ENCODE results near the gene TNNT3. TPM values are rescaled to one million over a fixed set of nuclear protein-coding genes. Genes with fewer than 3 reads are reported as not detected.

TNNT3 gene
- total RNA-seq, 1 donor = not detected

DNA sequence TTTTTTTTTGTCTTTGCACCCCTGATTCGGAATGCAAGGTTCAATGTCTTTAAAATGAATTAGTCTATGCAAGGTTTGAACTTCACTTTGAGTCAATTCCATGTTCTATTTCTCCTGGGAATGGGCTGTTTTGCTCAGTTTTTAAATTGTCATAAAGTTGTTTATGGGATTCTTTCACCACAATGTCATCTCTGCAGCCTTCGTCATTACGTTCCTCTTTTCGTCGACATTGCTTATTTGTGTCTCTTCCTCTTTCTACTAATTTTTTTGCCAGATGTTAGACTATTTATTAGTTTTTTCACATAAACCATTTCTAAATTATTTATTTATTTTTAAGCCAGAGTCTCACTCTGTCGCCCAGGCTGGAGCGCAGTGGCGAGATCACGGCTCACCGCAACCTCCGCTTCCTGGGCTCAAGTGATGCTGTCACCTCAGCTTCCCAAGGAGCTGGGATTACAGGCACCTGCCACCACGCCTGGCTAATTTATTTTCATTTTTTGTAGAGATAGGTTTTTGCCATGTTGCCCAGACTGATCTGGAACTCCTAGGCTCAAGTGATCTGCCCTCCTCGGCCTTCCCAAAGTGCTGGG is 7.1 kb upstream of the TNNT3 start:
- H3K4me3 ChIP-seq (ENCODE audit: insufficient read depth, low read length) = no peak overlapping the region
- H3K27ac ChIP-seq (ENCODE audit: low read depth, low read length) = no peak overlapping the region
- no peaks in the 10 kb centered on the region for H4K20me1 ChIP-seq (ENCODE audit: insufficient read depth, low read length)
- no peaks in the 10 kb centered on the region for H3K9me3 ChIP-seq (ENCODE audit: low read depth, low read length)
- TF ChIP-seq, protein P1, sequence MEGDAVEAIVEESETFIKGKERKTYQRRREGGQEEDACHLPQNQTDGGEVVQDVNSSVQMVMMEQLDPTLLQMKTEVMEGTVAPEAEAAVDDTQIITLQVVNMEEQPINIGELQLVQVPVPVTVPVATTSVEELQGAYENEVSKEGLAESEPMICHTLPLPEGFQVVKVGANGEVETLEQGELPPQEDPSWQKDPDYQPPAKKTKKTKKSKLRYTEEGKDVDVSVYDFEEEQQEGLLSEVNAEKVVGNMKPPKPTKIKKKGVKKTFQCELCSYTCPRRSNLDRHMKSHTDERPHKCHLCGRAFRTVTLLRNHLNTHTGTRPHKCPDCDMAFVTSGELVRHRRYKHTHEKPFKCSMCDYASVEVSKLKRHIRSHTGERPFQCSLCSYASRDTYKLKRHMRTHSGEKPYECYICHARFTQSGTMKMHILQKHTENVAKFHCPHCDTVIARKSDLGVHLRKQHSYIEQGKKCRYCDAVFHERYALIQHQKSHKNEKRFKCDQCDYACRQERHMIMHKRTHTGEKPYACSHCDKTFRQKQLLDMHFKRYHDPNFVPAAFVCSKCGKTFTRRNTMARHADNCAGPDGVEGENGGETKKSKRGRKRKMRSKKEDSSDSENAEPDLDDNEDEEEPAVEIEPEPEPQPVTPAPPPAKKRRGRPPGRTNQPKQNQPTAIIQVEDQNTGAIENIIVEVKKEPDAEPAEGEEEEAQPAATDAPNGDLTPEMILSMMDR (IDR thresholded peaks at IDR 0.05; ENCODE audit: extremely low read depth, low read depth, low read length) = no peak
- peak; percentile 41 for DNase-seq (ENCODE audit: insufficient read length, low spot score, missing footprints)
- H3K4me2 ChIP-seq (ENCODE audit: insufficient read depth, low read length) = no peak overlapping the region
- H3K4me1 ChIP-seq (ENCODE audit: insufficient read depth, low read length) = peaks cover 6% of the 10 kb centered on the region
- peaks cover 3% of the 10 kb centered on the region for H3K27me3 ChIP-seq (ENCODE audit: insufficient read depth, low read length)
- no peaks in the 10 kb centered on the region for H3K36me3 ChIP-seq (ENCODE audit: insufficient read depth, low read length)
- H3K79me2 ChIP-seq (ENCODE audit: insufficient read depth, low read length) = no peaks in the 10 kb centered on the region
- H2AFZ ChIP-seq (ENCODE audit: low read length) = no peak overlapping the region

DNA sequence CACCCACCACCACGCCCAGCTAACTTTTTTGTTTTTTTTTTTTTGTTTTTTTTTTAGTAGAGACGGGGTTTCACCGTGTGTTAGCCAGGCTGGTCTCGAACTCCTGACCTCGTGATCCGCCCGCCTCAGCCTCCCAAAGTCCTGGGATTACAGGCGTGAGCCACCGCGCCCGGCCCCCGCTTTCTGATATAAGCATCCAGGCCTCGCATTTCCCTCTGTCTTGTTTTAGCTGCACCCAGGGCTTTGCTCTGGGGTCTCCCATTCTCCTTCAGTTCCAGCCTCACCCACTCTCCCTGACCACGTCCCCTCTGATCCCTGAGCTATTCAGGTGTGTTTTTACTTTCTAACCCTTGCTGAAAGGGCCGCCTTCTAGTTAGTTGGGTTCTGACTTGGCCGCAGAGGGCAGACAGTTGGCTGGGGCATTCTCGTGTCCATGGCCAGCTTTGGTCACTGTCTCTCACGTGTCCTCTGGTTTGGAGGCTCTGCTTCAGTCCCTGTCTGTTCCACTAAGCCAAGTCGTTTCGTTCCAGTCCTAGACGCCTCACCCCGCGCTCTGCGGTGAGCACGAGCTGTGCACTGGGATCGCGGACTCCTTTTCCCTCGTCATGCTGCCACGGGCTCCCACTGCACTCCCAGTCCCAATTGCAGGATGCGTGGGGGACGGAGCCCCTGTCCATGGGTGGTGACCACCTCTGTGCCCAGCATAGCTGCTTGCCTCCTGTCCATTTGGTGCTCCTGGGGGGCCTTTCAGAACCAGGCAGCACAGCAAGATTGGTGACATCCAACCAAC is 6.0 kb upstream of the TNNT3 start:
- peaks cover 5% of the 10 kb centered on the region for H3K27me3 ChIP-seq (ENCODE audit: insufficient read depth, low read length)
- H3K36me3 ChIP-seq (ENCODE audit: insufficient read depth, low read length) = no peaks in the 10 kb centered on the region
- H2AFZ ChIP-seq (ENCODE audit: low read length) = no peak overlapping the region
- TF ChIP-seq, protein P1 (IDR thresholded peaks at IDR 0.05; ENCODE audit: extremely low read depth, low read depth, low read length) = no peak
- H4K20me1 ChIP-seq (ENCODE audit: insufficient read depth, low read length) = no peaks in the 10 kb centered on the region
- no peak overlapping the region for H3K4me2 ChIP-seq (ENCODE audit: insufficient read depth, low read length)
- H3K79me2 ChIP-seq (ENCODE audit: insufficient read depth, low read length) = no peaks in the 10 kb centered on the region
- peaks cover 4% of the 10 kb centered on the region for H3K4me1 ChIP-seq (ENCODE audit: insufficient read depth, low read length)
- no peak overlapping the region for H3K4me3 ChIP-seq (ENCODE audit: insufficient read depth, low read length)
- no peak overlapping the region for H3K27ac ChIP-seq (ENCODE audit: low read depth, low read length)
- peak; percentile 68 for DNase-seq (ENCODE audit: insufficient read length, low spot score, missing footprints)
- H3K9me3 ChIP-seq (ENCODE audit: low read depth, low read length) = no peaks in the 10 kb centered on the region

DNA sequence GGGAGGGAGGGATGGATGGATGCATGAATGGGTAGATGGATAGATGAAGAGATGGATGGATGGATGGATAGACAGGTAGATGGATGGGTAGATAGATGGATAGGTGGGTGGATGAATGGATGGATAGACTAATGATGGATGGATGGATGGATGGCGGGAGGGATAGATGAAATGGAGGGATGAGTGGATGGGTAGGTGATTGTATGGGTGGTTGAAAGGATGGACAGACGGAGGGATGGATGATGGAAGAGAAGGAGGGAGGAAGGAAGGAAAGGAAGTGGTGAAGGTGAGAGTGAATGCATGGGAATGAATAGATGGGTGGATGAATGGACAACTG is 3.7 kb upstream of the TNNT3 start:
- Histone ChIP-seq H2AFZ (ENCODE audit: low read length) (no peak overlapping the region), H3K27ac (ENCODE audit: low read depth, low read length) (no peak overlapping the region), H3K79me2 (ENCODE audit: insufficient read depth, low read length) (no peaks in the 10 kb centered on the region), H3K4me2 (ENCODE audit: insufficient read depth, low read length) (no peak overlapping the region), H3K4me1 (ENCODE audit: insufficient read depth, low read length) (no peaks in the 10 kb centered on the region), H4K20me1 (ENCODE audit: insufficient read depth, low read length) (no peaks in the 10 kb centered on the region), H3K27me3 (ENCODE audit: insufficient read depth, low read length) (peaks cover 3% of the 10 kb centered on the region), H3K9me3 (ENCODE audit: low read depth, low read length) (no peaks in the 10 kb centered on the region), H3K4me3 (ENCODE audit: insufficient read depth, low read length) (no peak overlapping the region), H3K36me3 (ENCODE audit: insufficient read depth, low read length) (no peaks in the 10 kb centered on the region)
- TF ChIP-seq, protein P1 (IDR thresholded peaks at IDR 0.05; ENCODE audit: extremely low read depth, low read depth, low read length) = no peak
- DNase-seq (ENCODE audit: insufficient read length, low spot score, missing footprints) = no peak

DNA sequence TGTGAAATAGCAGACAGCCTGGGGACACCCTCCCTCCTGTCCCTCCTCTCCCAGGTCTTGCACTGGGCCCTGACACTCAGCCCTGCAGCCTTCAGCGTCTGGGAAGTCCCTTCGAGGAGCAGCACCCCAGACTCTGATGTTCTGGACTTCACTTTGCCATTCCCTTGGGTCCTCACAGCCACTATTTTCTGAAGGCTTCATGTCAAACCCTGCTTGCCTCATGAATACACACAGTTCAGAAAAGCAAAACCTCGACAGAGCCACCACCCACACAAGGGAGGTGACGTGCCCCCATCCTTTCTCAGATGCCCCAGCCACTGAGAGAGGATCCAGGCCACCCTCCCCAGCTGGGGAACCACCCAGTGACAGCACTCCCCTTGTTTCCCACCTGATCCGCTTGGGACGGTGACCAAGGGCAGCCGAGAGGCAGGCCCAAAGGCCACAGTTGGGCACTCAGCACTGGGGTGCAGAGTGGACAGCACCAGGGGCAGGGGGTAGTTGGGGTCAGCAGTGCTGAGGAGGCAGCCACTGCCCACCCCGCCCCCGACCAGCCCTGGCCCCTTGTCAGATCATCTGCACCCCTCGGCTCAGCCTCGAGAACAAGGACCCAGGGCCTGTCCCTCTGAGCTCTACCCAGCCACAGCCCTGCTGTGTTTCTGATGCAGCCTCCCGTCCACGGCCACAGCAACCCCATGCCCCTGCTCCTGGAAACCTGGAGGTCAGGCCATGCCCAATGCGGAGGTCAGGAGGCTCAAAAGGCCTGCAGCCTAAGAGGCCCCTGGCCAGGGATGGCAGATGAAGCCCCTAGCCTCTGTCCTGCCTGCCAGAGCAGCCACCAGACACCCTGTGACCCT is 3.1 kb upstream of the TNNT3 start:
- Histone ChIP-seq H3K36me3 (ENCODE audit: insufficient read depth, low read length) (no peaks in the 10 kb centered on the region), H3K4me2 (ENCODE audit: insufficient read depth, low read length) (no peak overlapping the region), H3K79me2 (ENCODE audit: insufficient read depth, low read length) (no peaks in the 10 kb centered on the region), H3K4me1 (ENCODE audit: insufficient read depth, low read length) (peaks cover 2% of the 10 kb centered on the region), H3K4me3 (ENCODE audit: insufficient read depth, low read length) (no peak overlapping the region), H4K20me1 (ENCODE audit: insufficient read depth, low read length) (no peaks in the 10 kb centered on the region), H2AFZ (ENCODE audit: low read length) (no peak overlapping the region), H3K27me3 (ENCODE audit: insufficient read depth, low read length) (peaks cover 3% of the 10 kb centered on the region), H3K9me3 (ENCODE audit: low read depth, low read length) (no peaks in the 10 kb centered on the region), H3K27ac (ENCODE audit: low read depth, low read length) (no peak overlapping the region)
- TF ChIP-seq, protein P1 (IDR thresholded peaks at IDR 0.05; ENCODE audit: extremely low read depth, low read depth, low read length) = no peak
- peak; percentile 86 for DNase-seq (ENCODE audit: insufficient read length, low spot score, missing footprints)
